Ovary (tissue), 9 donors: ENCODE data around the gene NOS1. TPM values are rescaled to one million over a fixed set of nuclear protein-coding genes. Genes with fewer than 3 reads are reported as not detected.

ENCODE experiments used
- DNase-seq, 5 donors: peaks; one replicate each; pipeline ENCODE4 v3.0.0-alpha.2; 2019 to 2020
- H3K27ac ChIP-seq, 2 donors: fragments of 200-600 bp; one replicate each; pipeline versions ENCODE4 v1.5.1 to v1.8.0; 2019 to 2022
- H3K27me3 ChIP-seq: fragments of 200-600 bp; one replicate; pipeline ENCODE4 v1.8.0; 2022
- H3K36me3 ChIP-seq: fragments of 200-600 bp; sonication (generic); one replicate; pipeline ENCODE4 v1.5.1; 2019
- H3K4me1 ChIP-seq: one replicate; pipeline ENCODE4 v1.8.1; 2013; ENCODE audit warnings: mild to moderate bottlenecking, moderate library complexity; ENCODE audit not compliant: insufficient read depth
- H3K4me3 ChIP-seq: fragments of 200-600 bp; sonication (generic); one replicate; pipeline ENCODE4 v1.5.1; 2017
- H3K9me3 ChIP-seq, 2 donors: fragments of 200-600 bp in 1 of 2; sonication (generic) in 1 of 2; one replicate each; pipeline versions ENCODE4 v1.5.1 to v1.8.1; 2013 to 2019; ENCODE audit warnings: mild to moderate bottlenecking in 1 of 2, moderate library complexity in 1 of 2
- CTCF ChIP-seq, 3 donors: fragments of 450-650 bp in 2 of 3; fragments of 200-600 bp in 1 of 3; IDR thresholded peaks; one replicate each; pipeline versions ENCODE4 v1.5.1 to v1.8.0; 2016 to 2022; ENCODE audit warnings: antibody characterized with exemption in 3 of 3, mild to moderate bottlenecking in 1 of 3
- EP300 ChIP-seq: sonication (generic); formaldehyde crosslinking; IDR thresholded peaks from one replicate; pipeline ENCODE4 v1.6.1; 2017; ENCODE audit warnings: antibody characterized with exemption
- POLR2A ChIP-seq: fragments of 450-650 bp; IDR thresholded peaks from one replicate; pipeline ENCODE4 v1.6.1; 2017; ENCODE audit warnings: antibody characterized with exemption, mild to moderate bottlenecking, moderate library complexity
- WGBS, 3 donors: extraction: QIAGEN DNeasy Blood & Tissue Kit in 1 of 3; methylation state at CpG; one replicate each; pipeline versions ENCODE4 v1.1.5 to v1.1.7; 2013 to 2017; 5-methylcytosine and 5-hydroxymethylcytosine counted together
- intact Hi-C, 4 donors: fragments of 100-400 bp; cut with DNase I; formaldehyde crosslinking; loops; one replicate each; pipeline versions ENCODE4 v1.11.0 to v1.15.1; 2022 to 2023
- polyA plus RNA-seq, 2 donors: library from polyadenylated mRNA; stranded (reverse); fragments of 200-250 nt in 1 of 2; fragments of 350-450 nt in 1 of 2; fragmentation: Illumina TruSeq in 1 of 2; extraction: RNeasy Lipid Tissue Mini Kit (QIAGEN cat#74804) in 1 of 2; gene quantifications; one replicate each; pipeline ENCODE4 v1.2.3, GENCODE V29; 2013 to 2014
- total RNA-seq, 7 donors: library from RNA; depleted of rRNA in 2 of 7; stranded (reverse); fragments of >200 nt in 2 of 7; fragmentation: NEBNext Ultra II Directional in 3 of 7; extraction: Animal tissue kit (Norgen Biotek cat#: 25700) in 3 of 7; gene quantifications; one replicate each; pipeline versions ENCODE4 v1.1.0 to v1.2.4, GENCODE V29; 2016 to 2023
- donor health status: DM: no; HTN: no; CAD: no; lungs with moderate emphysema.
- donor health status: DM: no; HTN: no; CAD: no.
- donor health status: Bipolar disorder and iron deficiency.
- donor health status: DM: yes; HTN: yes; CAD: no.
- donor health status: DM: no; HTN: no; CAD: no.
- donor health status: DM: yes; HTN: yes; CAD: no.

Gene NOS1
- total and polyA plus RNA-seq, 9 donors: 0.05 to 0.48 (median 0.22) TPM

GRCh38 chr12:117367006-117367638, 5.7 kb upstream of the NOS1 start:
- TF ChIP-seq CTCF (IDR thresholded peaks at IDR 0.05) (no peak), POLR2A (no peak), EP300 (no peak)
- H3K9me3 ChIP-seq: no peaks in the 10 kb centered on the region
- WGBS, 3 donors: 14 to 18% (median 15%) methylated on average over 12 of the region's 12 CpGs
- H3K27me3 ChIP-seq: no peaks in the 10 kb centered on the region
- no peaks in the 10 kb centered on the region for H3K36me3 ChIP-seq
- no peak overlapping the region for H3K27ac ChIP-seq
- no peaks in the 10 kb centered on the region for H3K4me1 ChIP-seq
- intact Hi-C loops: loop anchor here in 1 of 4 donors (10.0 kb wide), 1 partner anchor 468 kb away; no protein-coding TSS in a partner anchor
- DNase-seq: peak in 2 of 5 donors; percentile 17 to 20
- no peak overlapping the region for H3K4me3 ChIP-seq

- no peaks in the 10 kb centered on the region for H3K9me3 ChIP-seq
- H3K27me3 ChIP-seq: no peaks in the 10 kb centered on the region
Measured at GRCh38 chr12:117365049-117365616, 3.7 kb upstream of the NOS1 start.

GRCh38 chr12:117363953-117364486, 2.6 kb upstream of the NOS1 start:
- no peak for DNase-seq
- H3K4me3 ChIP-seq: no peak overlapping the region
- no peaks in the 10 kb centered on the region for H3K27me3 ChIP-seq
- H3K36me3 ChIP-seq: no peaks in the 10 kb centered on the region
- H3K4me1 ChIP-seq: no peaks in the 10 kb centered on the region
- TF ChIP-seq CTCF (IDR thresholded peaks at IDR 0.05) (no peak), POLR2A (no peak), EP300 (no peak)
- intact Hi-C loops: loop anchor here in 1 of 4 donors (10.0 kb wide), 1 partner anchor 471 kb away; no protein-coding TSS in a partner anchor
- no peaks in the 10 kb centered on the region for H3K9me3 ChIP-seq
- WGBS, 3 donors: 11 to 16% (median 12%) methylated on average over 4 of the region's 4 CpGs
- H3K27ac ChIP-seq: no peak overlapping the region

More at GRCh38 chr12:117365049-117365616, 3.7 kb upstream of the NOS1 start:
- intact Hi-C loops: loop anchor here in 1 of 4 donors (10.0 kb wide), 1 partner anchor 470 kb away; no protein-coding TSS in a partner anchor
- no peak for DNase-seq
- H3K4me3 ChIP-seq: no peak overlapping the region
- no peaks in the 10 kb centered on the region for H3K36me3 ChIP-seq
- WGBS, 3 donors: 16 to 23% (median 19%) methylated on average over 8 to 9 of the region's 9 CpGs
- no peak for TF ChIP-seq POLR2A
- no peak for TF ChIP-seq EP300
- TF ChIP-seq CTCF (IDR thresholded peaks at IDR 0.05): no peak
- H3K4me1 ChIP-seq: no peaks in the 10 kb centered on the region
- no peak overlapping the region for H3K27ac ChIP-seq

GRCh38 chr12:117363056-117363662, 1.7 kb upstream of the NOS1 start:
- no peak for TF ChIP-seq POLR2A
- no peak for TF ChIP-seq CTCF (IDR thresholded peaks at IDR 0.05)
- no peak for TF ChIP-seq EP300
- WGBS, 3 donors: 32 to 36% (median 34%) methylated on average over 10 of the region's 10 CpGs
- Histone ChIP-seq H3K4me1 (no peaks in the 10 kb centered on the region), H3K9me3 (no peaks in the 10 kb centered on the region), H3K27me3 (no peaks in the 10 kb centered on the region), H3K36me3 (no peaks in the 10 kb centered on the region), H3K4me3 (no peak overlapping the region), H3K27ac (no peak overlapping the region)
- intact Hi-C loops: loop anchor here in 1 of 4 donors (10.0 kb wide), 1 partner anchor 472 kb away; no protein-coding TSS in a partner anchor
- no peak for DNase-seq
